Osteoblast (primary cell): ENCODE results near the gene FAM169A. TPM values are rescaled to one million over a fixed set of nuclear protein-coding genes. Genes with fewer than 3 reads are reported as not detected.
"Not testable (repeated sequence)": the region's sequence is repeated elsewhere in the genome, so short reads cannot be mapped to it uniquely, and the experiment has no call there.

Experiments
- DNase-seq: peaks from one replicate; pipeline ENCODE4 v3.0.0; 2011; ENCODE audit warnings: low spot score, mixed read lengths; ENCODE audit not compliant: insufficient read length; ENCODE audit errors: missing footprints
- H2AFZ ChIP-seq: 2 replicates; pipeline ENCODE4 v1.6.0; 2011; ENCODE audit warnings: mild to moderate bottlenecking, low read length
- H3K27ac ChIP-seq: 2 replicates; pipeline ENCODE4 v1.5.1; 2011; ENCODE audit warnings: mild to moderate bottlenecking, low read depth, low read length, moderate library complexity
- H3K27me3 ChIP-seq: 2 replicates; pipeline ENCODE4 v1.6.0; 2012; ENCODE audit warnings: mild to moderate bottlenecking, control low read depth, inconsistent platforms, low read length, moderate library complexity; ENCODE audit not compliant: insufficient read depth
- H3K36me3 ChIP-seq: 2 replicates; pipeline ENCODE4 v1.5.1; 2011; ENCODE audit warnings: mild to moderate bottlenecking, low read length, control low read depth, moderate library complexity; ENCODE audit not compliant: insufficient read depth
- H3K4me1 ChIP-seq: 2 replicates; pipeline ENCODE4 v1.5.1; 2011; ENCODE audit warnings: mild to moderate bottlenecking, low read length, control low read depth, moderate library complexity; ENCODE audit not compliant: insufficient read depth
- H3K4me2 ChIP-seq: 2 replicates; pipeline ENCODE4 v1.6.0; 2011; ENCODE audit warnings: mild to moderate bottlenecking, low read length; ENCODE audit not compliant: insufficient read depth
- H3K4me3 ChIP-seq: fragments of 200-600 bp; sonication (generic); 3 replicates; pipeline ENCODE4 v1.5.1; 2012; ENCODE audit warnings: mild to moderate bottlenecking, low read length, inconsistent platforms; ENCODE audit not compliant: insufficient read depth
- H3K79me2 ChIP-seq: 2 replicates; pipeline ENCODE4 v1.6.0; 2012; ENCODE audit warnings: mild to moderate bottlenecking, low read length, control low read depth, inconsistent platforms; ENCODE audit not compliant: insufficient read depth
- H3K9me3 ChIP-seq: 2 replicates; pipeline ENCODE4 v1.5.1; 2011; ENCODE audit warnings: low read depth, low read length, control low read depth
- H4K20me1 ChIP-seq: 2 replicates; pipeline ENCODE4 v1.6.0; 2012; ENCODE audit warnings: mild to moderate bottlenecking, low read length, control low read depth; ENCODE audit not compliant: insufficient read depth
- total RNA-seq: library from RNA; depleted of rRNA; stranded (reverse); fragments of >200 nt; gene quantifications from 2 replicates; pipeline ENCODE4 v1.2.3, GENCODE V29; 2012
- TF ChIP-seq, protein P1 (sequence below): IDR thresholded peaks from 2 replicates; pipeline ENCODE4 v1.5.1; 2011; ENCODE audit warnings: mild to moderate bottlenecking, low read depth, low read length, moderate library complexity; ENCODE audit errors: extremely low read depth

The FAM169A gene
- total RNA-seq, 1 donor: under 0.01 TPM

DNA sequence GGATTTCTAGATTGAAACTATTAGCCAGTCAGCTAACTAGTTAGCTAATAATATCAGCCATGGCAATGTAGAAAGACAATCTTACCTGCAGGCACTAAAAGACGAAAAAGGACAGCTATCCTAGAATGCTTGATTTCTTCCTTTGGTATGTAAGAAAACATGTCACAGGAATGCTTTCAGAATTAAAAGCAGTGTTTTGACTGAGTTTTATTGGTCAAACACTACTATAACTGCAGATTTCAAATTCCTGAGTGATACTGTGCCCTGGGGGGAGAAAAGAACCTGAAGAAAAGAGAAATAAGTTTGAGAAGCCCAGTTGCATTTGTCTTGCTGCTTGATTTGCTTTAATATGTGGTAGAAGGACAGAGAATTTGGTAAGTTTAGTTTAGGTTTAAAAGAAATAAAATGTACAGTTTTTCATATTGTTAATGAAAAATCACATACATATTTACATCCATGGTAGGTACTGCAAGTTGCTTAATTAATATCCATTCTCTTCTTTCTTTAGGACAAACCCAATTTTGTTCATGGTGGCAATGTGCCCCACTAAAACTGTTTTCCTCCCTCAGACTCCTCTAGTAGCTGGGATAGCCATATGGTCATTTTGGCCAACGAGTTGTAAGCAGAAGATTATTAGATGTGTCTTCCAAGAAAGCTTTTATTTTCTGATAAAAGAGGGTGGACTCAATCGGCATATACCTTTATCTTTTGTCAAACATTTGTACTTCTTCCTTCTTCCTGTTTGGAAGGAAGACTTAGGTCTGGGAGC is 4.3 kb upstream of the FAM169A start:
- no peaks in the 10 kb centered on the region for H3K79me2 ChIP-seq
- H3K27ac ChIP-seq: no peak overlapping the region
- no peak overlapping the region for H3K4me2 ChIP-seq
- peaks cover 2% of the 10 kb centered on the region for H3K4me1 ChIP-seq
- peak; percentile 39 for DNase-seq
- no peak overlapping the region for H2AFZ ChIP-seq
- no peak overlapping the region for H3K4me3 ChIP-seq
- TF ChIP-seq, protein P1, sequence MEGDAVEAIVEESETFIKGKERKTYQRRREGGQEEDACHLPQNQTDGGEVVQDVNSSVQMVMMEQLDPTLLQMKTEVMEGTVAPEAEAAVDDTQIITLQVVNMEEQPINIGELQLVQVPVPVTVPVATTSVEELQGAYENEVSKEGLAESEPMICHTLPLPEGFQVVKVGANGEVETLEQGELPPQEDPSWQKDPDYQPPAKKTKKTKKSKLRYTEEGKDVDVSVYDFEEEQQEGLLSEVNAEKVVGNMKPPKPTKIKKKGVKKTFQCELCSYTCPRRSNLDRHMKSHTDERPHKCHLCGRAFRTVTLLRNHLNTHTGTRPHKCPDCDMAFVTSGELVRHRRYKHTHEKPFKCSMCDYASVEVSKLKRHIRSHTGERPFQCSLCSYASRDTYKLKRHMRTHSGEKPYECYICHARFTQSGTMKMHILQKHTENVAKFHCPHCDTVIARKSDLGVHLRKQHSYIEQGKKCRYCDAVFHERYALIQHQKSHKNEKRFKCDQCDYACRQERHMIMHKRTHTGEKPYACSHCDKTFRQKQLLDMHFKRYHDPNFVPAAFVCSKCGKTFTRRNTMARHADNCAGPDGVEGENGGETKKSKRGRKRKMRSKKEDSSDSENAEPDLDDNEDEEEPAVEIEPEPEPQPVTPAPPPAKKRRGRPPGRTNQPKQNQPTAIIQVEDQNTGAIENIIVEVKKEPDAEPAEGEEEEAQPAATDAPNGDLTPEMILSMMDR: no peak
- no peaks in the 10 kb centered on the region for H4K20me1 ChIP-seq
- H3K36me3 ChIP-seq: no peaks in the 10 kb centered on the region
- H3K9me3 ChIP-seq: no peaks in the 10 kb centered on the region
- H3K27me3 ChIP-seq: peaks cover 20% of the 10 kb centered on the region

- H3K9me3 ChIP-seq, DNase-seq, H3K27ac ChIP-seq, H3K4me2 ChIP-seq, H3K4me1 ChIP-seq, H3K4me3 ChIP-seq, H4K20me1 ChIP-seq, H2AFZ ChIP-seq, H3K36me3 ChIP-seq, H3K79me2 ChIP-seq: not testable (repeated sequence)
- H3K27me3 ChIP-seq: peaks cover 30% of the 10 kb centered on the region
Observed at GRCh38 chr5:74869414-74869813, 3.2 kb upstream of the FAM169A start.

GRCh38 chr5:74866596-74867162 is 492 bp upstream of the FAM169A start:
- Histone ChIP-seq H3K27me3 (peaks cover 39% of the 10 kb centered on the region), H3K4me2 (peak overlapping the region; percentile 71), H3K79me2 (no peaks in the 10 kb centered on the region), H3K9me3 (no peaks in the 10 kb centered on the region), H3K36me3 (no peaks in the 10 kb centered on the region), H4K20me1 (no peaks in the 10 kb centered on the region), H2AFZ (no peak overlapping the region), H3K27ac (no peak overlapping the region), H3K4me3 (peak overlapping the region; percentile 71), H3K4me1 (peaks cover 3% of the 10 kb centered on the region)
- TF ChIP-seq, protein P1: no peak
- peak; percentile 32 for DNase-seq

DNA sequence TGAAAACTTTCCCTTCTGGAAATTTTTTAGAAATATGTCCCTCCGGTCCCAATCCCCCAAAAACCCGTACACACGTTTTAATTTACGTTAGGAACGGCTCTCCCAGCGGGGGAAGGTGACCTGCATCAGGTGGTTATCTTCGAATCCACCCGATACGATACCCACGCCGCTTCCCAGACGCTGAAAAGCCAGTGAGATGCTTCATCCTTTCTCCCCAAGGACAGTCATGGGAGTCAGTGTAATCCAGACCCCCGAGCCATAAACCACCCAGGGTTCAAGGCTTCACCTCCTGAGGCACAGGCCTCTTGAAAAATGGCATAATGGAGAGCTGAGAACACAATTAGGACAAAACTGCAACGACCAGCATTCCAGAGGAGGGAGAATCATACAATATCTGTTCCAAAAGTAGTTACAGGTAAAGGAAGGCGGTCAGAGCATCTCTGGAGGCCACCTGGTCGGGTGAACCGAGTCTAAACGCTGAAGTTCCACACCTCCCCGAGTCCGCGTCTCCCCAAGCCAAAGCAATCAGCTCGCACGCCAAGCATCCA is 857 bp downstream of the FAM169A start:
- Histone ChIP-seq H3K79me2 (no peaks in the 10 kb centered on the region), H2AFZ (peak overlapping the region; percentile 80), H3K4me3 (peak overlapping the region; percentile 71), H3K9me3 (no peaks in the 10 kb centered on the region), H3K27ac (no peak overlapping the region), H3K4me1 (peaks cover 3% of the 10 kb centered on the region), H3K4me2 (peak overlapping the region; percentile 71), H3K27me3 (peaks cover 39% of the 10 kb centered on the region), H3K36me3 (no peaks in the 10 kb centered on the region), H4K20me1 (no peaks in the 10 kb centered on the region)
- DNase-seq: no peak
- TF ChIP-seq, protein P1: no peak
